Endothelial cell of umbilical vein (primary cell): ENCODE measurements around the gene TBX4.

Experiments used
- CTCF ChIP-seq, 2 donors: IDR thresholded peaks; 1 replicate in 1 of 2; 2 replicates in 1 of 2; pipeline ENCODE4 v1.5.1; 2011; ENCODE audit warnings: low read length in 2 of 2, mild to moderate bottlenecking in 2 of 2, moderate library complexity in 2 of 2, control low read depth in 1 of 2, inconsistent platforms in 1 of 2, low read depth in 1 of 2; ENCODE audit not compliant: insufficient read depth in 1 of 2; ENCODE audit errors: extremely low read depth in 1 of 2
- EZH2 ChIP-seq: IDR thresholded peaks from 2 replicates; pipeline ENCODE4 v1.6.1; 2012; ENCODE audit warnings: borderline replicate concordance, low read depth, mild to moderate bottlenecking, moderate library complexity, low read length, inconsistent platforms; ENCODE audit not compliant: severe bottlenecking
- JUN ChIP-seq: IDR thresholded peaks from 2 replicates; pipeline ENCODE4 v1.6.1; 2011; ENCODE audit warnings: borderline replicate concordance, low read depth; ENCODE audit not compliant: insufficient read length, insufficient read depth
- POLR2A ChIP-seq: IDR thresholded peaks from 2 replicates; pipeline ENCODE4 v1.6.1; 2012; ENCODE audit warnings: low read depth, mild to moderate bottlenecking, control low read depth, low read length
- POLR2AphosphoS5 ChIP-seq: IDR thresholded peaks from 2 replicates; pipeline ENCODE4 v1.6.1; 2012; ENCODE audit warnings: low read depth, mild to moderate bottlenecking, control low read depth, low read length, moderate library complexity; ENCODE audit not compliant: insufficient read depth
- TF ChIP-seq, protein P1 (sequence below): IDR thresholded peaks from 2 replicates; pipeline ENCODE4 v1.6.1; 2011; ENCODE audit not compliant: insufficient read depth, insufficient read length

DNA sequence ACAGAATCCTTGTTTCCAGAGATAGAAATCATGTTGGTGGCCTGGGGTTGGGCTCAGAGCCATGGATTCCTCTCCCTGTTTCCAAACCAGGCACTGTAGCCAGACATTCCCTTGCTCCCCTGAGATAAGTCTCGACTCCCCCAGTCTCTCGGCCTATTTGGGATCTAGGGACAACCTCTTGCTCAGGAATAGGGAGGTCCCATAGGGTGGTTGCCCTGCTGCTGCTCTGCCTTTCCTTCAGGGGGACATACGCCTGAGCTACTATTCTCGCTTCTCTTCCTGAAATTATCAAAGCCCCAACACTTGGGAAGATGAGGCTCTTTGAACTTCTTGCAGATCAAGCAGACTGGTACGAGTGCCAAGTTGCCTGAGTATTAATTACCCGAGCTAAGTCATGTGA, 58.0 kb downstream of the TBX4 start:
- TF ChIP-seq CTCF (IDR thresholded peaks at IDR 0.05; ENCODE audit: extremely low read depth in 1 of 2, insufficient read depth in 1 of 2, low read depth in 1 of 2, low read length in 2 of 2) (no peak), POLR2AphosphoS5 (no peak), JUN (no peak), POLR2A (no peak), EZH2 (no peak)
- TF ChIP-seq, protein P1, sequence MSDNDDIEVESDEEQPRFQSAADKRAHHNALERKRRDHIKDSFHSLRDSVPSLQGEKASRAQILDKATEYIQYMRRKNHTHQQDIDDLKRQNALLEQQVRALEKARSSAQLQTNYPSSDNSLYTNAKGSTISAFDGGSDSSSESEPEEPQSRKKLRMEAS: no peak
